ENCODE data around the gene HECW1.

GRCh38 chr7:43135129-43135528 lies 22.7 kb downstream of the HECW1 start:
- TF ChIP-seq CTCF (IDR thresholded peaks at IDR 0.05), result no peak
- TF ChIP-seq POLR2A (IDR thresholded peaks at IDR 0.05), result no peak
